ENCODE results near the gene NFYC.

Gene NFYC

DNA sequence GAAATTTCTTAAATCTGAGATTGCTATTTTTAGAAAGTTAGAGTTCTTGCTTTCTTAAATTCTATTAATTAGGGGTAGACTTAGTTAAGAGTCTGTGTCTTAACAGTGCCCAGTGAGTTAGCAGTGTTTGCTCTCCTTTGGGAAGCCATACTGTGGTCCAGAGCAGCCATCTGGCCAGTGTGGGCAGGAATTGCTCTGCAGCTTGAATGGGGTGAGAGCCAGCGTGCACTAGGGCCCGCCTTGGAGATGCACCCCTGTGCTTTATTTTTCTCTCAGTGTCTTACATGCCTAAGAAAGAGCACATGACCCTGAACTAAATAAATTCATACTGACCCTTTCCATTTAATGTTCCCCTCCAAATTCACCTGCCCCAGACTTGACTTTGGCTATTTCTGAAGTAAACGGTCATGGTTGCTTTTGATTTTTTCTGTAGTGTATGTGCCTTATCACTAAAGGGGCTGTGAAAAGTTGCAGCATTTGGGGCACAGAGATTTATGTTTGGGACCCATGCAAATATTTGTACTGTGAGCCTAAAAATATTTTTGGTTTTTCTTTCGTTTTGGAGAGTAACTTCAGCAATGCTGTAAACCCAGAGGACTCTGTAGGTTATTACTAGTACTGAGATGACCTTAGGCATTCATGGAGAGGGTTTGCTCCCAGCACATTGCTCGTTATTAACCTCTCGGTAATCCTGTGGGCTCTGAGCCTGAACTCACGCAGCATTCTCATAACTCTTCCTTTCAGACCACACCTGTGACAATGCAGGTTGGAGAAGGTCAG lies 70.8 kb downstream of the NFYC start:
- DNase-seq, result no peak

DNA sequence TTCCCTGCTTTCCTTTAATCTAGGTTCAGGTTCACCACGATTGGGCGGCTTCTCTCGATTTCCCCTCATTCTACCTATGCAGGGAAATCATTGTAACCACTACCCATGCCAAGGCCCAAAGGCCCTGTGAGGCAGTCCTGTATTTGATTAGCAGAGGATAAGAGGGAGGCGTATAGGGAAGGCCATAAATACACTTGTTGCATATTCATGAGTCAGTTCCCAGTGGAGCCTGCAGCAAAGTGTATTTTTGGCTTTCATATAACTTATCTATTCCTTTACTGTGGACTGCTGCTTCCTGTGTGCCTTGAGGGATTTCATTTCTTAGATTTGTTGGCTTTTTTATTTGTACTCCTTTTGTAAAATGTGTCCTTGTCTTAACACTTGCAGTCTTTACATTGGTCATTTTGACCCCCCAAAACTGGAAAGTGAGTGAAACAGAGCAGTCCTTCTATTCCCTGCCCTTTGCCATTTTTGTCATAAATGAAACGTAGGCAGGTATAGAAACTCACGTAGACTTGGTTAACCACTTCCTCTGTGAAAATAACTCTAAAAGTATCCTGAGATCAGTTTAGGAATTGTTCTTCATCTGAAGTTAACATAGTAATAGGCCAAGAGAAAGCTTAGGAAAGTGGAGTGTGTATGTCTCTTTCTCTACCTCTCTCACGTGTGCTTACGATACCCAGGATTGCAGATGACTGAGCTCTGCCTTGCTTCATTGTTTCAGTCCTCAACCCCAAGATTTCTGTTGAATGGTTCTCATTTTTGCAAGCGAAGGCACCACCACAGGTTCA lies 72.4 kb downstream of the NFYC start:
- no peak for DNase-seq

DNA sequence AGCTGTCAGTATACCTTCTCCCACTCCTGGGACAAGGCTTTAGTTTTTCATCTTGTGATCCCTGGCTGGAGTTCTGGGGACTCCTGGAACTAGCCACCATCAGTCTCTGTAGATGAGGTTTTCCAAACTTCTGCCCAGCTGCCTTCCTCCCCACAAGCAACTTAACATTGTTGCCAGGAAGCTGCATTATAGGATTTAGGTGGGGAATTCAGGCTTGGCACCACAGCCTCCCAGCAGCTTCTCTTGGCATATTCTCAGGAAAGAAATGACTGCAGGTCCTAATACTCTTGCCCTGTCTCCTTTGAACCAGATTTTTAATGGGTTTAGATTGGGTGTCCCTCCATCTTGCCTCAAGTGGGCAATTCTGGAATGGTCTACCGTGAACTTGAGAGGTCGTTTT lies 73.5 kb downstream of the NFYC start:
- no peak for DNase-seq

DNA sequence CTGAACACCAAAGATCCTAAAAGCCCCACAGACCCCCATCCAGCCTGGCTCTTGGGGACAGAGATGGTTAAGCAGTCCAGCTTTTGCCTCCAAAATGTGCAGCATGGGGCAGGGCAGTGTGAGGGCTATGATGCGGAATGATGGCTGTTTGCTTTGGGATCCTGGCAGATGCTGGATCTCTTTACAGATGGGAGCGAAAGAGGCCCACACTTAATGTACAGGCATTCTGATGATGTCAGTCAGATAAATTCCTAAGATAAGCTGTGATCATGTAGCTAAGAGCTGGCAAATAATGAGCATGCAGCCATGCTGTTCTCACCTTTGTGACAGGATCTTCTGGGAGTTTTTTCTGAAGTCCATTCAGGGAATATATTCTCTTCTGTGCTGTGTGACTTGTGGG lies 74.5 kb downstream of the NFYC start:
- no peak for DNase-seq

DNA sequence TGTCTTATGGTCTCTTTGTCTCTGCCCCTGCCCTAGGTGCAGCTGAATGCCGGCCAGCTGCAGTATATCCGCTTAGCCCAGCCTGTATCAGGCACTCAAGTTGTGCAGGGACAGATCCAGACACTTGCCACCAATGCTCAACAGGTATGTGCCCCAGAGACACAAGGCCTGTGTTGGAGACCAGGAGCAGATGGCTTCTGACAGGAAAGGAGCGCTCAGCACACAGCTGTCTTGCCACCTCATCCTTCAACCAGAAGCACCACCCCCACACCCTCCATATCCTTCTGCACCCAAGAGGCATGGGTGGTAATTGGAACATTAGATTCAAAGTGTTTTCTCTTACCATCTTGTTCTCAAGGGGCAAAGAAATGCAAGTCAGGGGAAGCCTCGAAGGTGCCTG lies 75.1 kb downstream of the NFYC start:
- DNase-seq, result no peak

DNA sequence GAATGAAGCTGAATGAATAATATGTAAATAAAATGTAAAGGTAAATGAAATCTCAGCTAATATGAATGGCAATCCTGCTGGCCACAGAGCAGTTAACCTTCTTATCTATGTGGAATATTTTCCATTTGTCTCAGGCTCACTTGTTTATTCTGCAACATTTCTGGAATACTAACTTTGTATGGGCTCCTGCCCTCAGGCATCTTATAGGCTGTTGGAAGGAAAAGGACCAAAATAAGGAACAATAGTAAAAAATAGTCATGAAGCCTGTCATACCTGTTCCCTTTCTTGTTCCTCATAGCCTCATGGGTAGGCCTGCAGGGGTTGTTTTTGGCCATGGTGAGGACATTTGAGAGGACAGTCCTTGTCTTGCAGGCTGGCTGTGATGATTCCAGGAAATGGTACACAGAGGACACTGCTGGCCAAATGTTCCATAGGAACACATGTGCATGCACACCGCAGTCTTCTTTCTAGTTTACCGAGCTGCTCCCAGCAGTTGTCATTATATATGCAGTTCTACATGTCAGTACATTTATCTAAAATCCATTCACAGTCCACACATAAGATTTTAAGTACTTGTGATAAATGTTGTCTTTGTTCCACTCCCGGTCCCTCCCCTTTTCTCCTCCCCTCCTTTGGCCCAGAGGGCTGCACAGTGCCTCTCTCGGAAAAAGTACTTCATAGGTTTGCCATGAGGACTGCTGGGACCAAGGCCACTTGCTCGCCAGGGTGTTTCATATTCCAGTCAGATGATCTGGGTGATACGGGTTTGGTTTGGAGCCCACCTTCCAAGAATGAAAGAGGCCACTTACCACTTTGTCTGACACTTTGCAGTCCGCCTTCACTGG lies 76.9 kb downstream of the NFYC start:
- DNase-seq, result no peak

DNA sequence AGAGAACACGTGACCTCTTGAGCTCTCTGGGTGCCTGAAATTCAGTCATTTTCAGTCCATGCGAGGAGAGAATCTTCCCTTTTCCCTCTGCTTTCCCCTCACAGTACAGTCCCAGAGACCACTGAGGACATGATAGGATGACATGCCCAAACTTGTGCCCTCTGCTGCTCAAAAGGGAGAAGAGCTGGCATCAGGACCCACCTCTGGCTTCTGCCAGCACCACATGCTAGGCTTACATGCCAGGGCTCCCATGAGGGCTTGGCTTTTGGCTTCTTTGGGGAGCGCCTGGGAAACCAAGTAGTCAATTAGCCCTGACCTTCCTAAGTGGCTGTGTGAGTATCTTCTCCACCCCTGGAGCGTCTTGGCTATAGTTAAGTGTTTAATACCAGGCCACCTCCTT lies 78.3 kb downstream of the NFYC start:
- no peak for DNase-seq

DNA sequence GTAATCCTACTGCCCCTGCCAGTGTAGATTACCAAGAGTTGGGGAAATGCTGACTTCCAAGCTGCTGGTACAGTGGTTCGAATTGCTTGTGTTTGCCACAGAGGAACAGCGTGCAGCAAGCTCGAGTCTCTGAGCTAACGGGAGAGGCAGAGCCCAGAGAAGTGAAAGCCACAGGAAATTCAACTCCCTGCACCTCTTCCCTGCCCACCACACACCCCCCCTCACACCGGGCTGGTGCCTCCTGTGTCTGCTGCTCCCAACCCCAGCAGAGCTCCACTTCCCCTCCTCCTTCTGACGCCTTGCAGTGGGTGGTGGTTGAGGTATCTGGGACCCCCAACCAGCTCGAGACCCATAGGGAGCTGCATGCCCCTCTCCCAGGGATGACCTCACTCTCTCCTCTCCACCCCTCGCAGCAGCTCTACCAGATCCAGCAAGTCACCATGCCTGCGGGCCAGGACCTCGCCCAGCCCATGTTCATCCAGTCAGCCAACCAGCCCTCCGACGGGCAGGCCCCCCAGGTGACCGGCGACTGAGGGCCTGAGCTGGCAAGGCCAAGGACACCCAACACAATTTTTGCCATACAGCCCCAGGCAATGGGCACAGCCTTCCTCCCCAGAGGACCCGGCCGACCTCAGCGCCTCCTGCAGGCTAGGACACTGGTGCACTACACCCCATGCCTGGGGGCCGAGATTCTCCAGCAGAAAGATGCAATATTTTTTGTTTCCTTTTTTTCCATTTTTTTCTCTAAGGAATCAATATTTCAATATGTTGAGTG lies 79.0 kb downstream of the NFYC start:
- DNase-seq, result no peak

DNA sequence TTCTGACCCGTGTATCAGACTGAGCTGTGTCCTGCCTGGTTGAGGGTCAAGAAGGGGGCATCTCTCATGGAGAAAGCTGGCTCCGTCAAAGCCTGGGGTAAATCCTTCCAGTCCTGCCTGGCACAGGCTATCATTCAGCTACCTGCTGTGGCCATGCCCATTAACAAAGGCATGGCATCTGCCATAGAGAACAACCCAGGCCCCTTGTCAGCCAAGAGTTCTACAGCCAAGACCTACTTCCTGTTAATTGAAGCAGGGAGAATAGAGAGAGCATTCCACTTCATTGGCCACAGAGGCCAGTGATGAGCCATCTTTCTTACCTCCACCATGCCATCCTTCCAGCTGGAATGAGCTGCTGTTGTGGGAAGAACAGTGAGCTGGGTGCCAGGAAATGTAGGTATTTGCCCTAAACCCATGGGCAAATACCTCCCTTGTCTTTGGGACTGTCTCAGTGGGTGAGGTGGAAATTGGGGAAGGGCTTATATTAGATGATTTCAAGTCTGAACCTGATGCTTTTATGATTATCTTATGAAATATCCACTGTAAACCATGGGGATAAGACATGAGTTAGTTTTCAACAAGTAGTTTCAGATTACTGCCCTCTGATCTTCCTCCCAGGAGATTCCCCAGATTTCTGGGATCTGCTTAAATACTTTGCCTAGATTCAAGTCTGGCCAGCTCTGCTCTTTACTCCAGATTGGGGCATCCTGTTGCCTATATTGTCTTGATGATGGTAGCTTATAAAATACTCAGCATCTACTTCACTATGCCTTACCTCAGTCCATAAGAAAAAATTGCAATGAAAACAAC lies 80.8 kb downstream of the NFYC start:
- DNase-seq, result no peak

DNA sequence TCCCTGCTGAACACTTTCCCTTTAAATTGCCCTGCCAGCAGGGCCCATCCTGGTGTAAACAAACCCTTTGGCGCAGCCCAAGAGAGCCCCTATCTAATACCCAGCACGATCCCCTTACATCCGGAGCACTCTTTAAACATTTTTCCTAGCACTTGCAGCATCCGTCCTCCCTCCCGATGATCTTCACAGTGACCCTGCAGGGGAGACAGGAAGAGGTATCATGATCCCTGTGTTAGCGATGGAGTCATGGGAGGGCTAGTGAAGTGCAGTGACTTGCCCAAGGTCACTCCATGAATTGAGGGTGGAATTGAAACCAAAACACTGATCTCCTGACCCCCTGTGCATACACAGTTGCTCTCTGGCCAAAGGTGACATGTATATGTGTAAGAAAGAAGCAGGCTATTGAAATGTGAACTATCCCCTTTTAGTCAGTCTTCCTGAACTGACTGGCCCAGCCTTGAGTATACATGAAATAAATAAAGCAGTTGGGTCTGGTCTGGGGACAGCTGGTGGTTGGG lies 82.3 kb downstream of the NFYC start:
- DNase-seq, result no peak

DNA sequence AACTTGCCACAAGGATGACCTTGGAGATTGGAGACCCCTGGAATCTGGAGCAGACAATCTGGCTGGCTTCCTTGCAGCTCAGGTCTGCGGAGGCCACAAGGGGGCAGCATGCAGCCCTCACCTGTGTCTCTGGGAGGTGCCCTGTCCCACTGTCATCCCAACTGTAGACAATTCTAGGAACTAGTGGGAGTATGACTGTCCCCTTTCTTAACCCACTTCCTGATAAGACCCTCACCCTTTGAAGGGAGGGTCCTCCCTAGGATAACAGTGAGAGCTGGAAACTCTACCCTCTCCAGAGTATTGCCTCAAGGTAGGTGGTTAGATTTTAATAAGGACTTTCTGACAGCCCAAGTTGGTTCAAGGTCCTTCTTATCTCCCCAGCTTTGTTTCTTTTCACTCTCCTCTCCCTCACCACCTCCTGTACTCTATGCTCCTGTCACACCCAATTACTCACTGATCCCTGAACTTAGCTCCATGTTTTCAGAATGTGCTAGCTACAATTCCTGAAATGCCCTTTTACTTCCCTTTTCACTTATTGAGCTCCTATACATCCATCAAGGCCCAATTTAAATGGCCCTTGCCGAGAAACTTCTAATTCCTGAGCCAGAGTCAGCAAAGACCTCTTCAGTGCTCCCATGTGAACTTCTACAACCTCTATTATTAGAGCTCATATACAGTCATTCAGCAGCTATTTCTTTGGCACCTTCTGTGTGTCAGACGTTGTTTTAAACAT lies 82.9 kb downstream of the NFYC start:
- DNase-seq, result peak; percentile 31

DNA sequence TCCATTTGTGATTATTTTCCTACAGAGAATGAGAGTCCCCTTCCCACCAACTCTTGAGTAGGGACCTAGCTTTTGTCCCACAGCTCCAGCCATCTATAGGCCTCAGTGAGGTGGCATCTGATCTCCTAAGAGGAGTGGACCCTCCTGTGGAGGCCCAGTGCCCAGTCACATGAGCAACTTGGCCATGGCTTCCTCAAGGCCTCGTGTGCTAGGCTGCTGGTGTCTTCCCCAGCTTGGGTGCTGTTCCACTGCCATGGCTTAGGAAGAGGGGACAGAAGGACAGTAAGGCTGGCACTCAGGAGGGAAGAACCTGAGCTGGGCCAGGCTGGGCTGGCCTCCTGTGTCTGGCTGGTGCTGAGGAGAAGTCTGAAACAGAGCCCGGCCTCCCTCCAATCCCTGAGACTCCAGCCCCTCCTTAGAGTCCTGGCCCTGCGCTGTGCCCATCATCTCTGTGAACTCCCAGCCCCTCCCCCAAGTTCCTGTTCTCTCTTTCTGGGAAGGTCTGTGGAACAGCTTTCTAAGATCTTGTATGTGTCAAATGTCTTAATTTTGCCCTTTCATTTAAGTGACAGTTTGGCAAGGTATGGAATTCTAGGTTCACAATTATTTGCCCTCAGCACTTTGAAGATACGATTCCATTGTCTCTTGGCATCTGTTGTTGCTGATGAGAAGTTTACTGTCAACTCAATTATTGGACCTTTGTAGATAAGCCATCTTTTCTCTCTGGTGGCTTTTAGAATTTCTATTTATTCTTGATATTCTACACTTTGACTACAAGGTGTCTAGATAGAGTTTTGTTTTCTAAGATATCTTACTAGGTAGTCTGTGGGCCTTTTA lies 85.0 kb downstream of the NFYC start:
- no peak for DNase-seq

DNA sequence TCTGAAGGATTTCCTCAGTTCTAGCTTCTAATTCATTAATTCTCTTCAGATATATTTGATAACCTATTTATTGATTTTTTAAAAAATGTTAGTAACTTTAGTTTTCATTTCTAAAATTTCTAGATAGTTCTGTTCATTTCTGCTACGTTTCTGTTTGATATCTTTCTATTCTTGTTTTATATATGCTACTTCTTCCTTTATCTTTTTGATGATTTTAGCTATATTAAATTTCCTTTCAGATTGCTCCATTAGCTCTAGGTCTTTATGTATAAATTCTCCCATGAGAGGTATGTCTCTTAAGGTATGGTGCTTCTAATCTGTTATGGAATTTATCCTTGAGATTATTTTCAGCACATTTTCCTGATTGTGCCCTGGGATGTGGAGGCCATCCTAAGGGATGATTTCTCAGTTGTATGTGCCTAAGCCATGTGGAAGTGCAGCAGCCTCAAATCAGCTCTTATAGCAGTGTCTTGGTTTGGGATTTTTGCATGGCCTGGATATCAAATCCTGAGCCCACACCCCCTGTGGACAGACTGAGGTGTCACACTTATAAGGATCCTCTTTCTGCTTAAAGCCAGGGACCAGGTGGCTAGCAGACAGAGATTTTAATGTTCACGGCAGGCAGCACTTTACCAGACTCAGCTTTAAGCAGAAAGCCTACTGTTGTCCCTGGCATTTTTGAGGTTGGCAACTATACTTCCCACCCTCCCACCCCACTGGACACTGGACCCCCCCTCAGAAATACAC lies 85.9 kb downstream of the NFYC start:
- no peak for DNase-seq

DNA sequence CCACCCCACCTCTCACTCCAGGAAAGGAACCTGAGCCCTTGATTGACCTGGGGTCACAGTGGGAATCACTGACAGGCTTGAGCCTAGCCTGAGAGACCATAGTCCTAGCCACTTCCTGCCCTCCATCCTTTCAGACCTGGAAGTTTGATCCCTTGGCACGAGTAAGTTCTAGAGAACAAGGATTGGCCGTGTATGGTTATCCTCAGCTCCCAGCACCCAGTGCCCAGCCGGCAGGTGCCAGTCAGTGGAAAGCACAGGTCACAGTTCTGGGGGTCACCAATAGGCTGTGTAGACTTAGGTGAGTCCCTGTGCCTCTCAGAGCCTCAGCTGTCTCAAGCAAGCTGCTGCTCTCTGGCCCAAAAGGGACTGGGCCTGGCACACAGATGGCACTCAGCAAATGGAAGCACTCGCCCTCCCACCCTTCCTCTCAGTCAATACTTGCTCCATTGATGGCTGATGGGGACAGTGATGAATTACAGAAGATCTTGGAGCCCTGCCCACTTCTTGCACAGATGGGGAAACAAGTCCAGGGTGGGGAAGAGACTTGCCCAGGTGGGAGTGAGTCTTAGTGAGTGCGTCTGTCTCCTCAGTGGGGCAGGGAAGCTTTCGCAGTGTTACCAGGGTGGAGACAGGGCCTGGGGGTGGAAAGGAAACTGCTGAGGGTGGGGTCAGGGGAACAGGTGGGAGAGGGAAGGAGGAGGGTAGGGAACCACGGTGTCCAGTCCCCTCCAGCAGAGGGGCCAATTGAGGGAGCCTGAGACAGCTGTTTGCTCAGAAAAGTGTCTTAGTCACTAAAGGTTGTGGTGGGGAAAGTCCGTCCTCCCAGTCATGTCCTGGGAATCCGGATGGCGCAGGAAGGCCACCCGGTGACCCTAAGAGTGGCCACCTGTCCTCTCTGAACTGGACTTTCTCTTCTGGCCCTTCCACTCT lies 89.4 kb downstream of the NFYC start:
- DNase-seq, result no peak

DNA sequence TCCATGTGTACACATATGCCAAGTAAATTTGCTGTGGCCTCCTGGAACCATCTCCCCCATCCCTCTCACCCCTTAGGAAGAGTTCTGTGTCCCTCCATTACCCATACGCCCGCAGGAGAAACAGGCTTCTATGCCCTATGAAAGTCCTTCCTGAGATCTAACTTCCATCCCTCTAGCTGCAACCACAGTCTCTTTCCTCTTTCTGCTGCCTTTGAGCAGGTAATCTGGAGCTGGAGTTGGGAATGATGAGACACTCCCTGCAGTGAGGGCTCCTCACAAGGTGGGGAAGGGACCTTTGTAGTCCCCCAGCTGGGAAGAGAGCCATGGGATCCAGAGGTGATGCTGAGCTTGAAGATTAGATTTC lies 90.1 kb downstream of the NFYC start:
- DNase-seq, result no peak

DNA sequence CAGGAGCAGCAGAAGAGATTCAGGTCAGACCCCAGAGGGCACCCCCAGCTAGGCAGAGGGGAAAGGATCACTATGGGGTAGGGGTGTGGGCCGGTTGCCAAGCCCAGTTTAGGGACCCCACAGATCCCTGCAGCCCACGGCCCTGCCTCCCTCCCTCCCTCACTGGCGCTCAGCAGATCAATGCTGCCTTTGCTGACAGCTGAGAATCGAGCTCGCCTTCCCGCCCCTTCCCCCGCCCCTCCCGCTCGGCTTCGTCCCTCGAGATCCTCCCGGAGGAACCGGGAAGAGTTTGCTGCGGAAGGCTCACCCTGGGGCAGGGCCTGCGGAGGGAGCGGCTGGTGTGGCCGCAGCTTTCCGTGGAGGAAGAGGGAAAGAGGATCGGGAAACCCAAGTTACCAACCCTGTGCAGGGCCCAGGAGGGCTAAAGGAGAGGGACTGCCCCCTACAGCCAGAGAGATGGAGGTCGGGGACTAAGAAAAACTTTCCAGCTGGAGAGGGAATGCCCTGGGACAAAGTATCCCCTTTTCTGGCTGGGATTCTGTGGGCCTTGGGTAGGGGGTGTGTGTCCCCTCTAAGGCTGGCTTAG lies 91.0 kb downstream of the NFYC start:
- DNase-seq, result no peak

DNA sequence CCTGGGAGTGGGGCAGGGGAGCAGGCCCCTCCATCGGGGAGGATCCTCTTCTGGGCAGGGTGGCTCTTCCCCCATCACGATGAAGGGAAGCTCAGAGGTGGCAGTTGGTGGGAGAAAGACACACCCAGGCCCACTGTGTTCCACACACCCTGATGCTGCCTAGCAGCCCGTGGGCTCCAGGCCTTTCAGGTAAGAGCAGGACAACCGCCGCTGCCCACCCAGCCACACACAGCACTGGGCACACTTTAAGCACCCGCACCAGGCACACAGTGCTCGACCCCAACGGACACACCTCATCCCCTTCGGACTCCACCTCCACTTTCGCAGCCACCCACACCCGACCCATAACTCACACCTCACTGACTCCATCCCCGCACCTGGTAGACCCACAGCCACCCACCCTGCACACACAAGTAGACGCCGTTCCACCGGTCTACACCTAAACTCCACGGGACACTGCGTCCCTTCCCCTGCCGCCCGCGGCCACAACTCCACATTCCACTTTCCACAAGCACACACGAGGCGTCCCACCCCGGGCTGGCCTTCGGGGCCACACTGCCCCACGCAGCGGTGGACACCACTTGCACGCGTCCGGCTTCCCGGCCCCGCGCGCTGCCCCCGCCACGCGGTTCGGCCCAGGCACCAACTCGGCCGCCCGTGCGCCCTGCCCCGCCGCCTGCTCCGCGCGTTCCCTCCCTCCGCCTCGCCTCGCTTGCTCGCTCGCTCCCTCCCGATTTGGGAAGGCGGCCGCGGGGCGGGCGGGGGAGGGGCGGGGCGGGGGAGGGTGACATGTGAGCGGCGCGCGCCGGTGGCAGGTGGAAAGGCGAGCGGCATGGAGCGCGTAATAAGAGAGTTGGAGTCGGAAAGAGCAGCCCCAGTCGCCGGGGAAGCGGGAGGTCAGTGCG lies 91.7 kb downstream of the NFYC start, which contains the start of gene KCNQ4:
TSS of gene KCNQ4 (plus strand) at position 787 of the 905 bp plus-strand sequence. CDS start 307 bp downstream, outside the sequence.
- DNase-seq, result peak; percentile 42
